Loucy (cell line): ENCODE data around the gene ITGA8.

Experiments
- CTCF ChIP-seq: fragments of 200-600 bp; sonication (generic); conservative IDR thresholded peaks from 2 replicates; pipeline ENCODE4 v1.5.1; 2014; ENCODE audit warnings: mild to moderate bottlenecking, antibody characterized with exemption, low read length
- EZH2phosphoT487 ChIP-seq: fragments of 200-600 bp; IDR thresholded peaks from 2 replicates; pipeline ENCODE4 v1.6.1; 2018; ENCODE audit warnings: antibody characterized with exemption, mild to moderate bottlenecking, moderate library complexity, borderline replicate concordance

DNA sequence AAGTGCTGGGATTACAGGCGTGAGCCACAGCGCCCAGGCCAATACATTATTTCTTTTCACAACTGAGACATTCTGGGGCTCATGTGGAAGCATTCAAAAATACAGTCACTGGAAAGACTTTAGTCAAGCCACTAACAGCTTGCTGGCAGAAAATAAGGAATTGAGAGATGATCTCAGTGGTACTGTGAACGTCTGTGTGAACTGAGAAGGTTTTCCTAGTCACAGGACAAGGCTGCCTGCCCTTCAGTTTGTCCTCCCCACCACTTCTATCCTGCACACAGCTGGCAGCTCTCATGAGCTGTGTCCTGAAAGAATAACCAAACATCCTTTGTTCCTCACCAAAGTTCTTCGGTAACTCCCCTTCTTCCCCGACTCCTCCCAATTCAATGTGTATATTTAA is 31.3 kb upstream of the ITGA8 start:
- TF ChIP-seq CTCF = no peak
- TF ChIP-seq EZH2phosphoT487 = no peak
